Effector memory CD4-positive, alpha-beta T cell (primary cell): Measurements from ENCODE around the gene RIMKLB.

Experiments used
- DNase-seq, 3 donors: peaks; one replicate each; pipeline ENCODE4 v3.0.0-alpha.2; 2020
- H3K27ac ChIP-seq: 2 replicates; pipeline ENCODE4 v1.7.0; 2013; ENCODE audit warnings: mild to moderate bottlenecking, low read length, moderate library complexity; ENCODE audit not compliant: insufficient read depth, poor library complexity, severe bottlenecking
- H3K27me3 ChIP-seq: replicated peaks from 2 replicates; pipeline ENCODE4 v1.7.0; 2013; ENCODE audit warnings: mild to moderate bottlenecking, low read length; ENCODE audit not compliant: insufficient read depth, control insufficient read depth, poor library complexity, severe bottlenecking
- H3K36me3 ChIP-seq: 2 replicates; pipeline ENCODE4 v1.7.0; 2013; ENCODE audit warnings: mild to moderate bottlenecking, low read length, moderate library complexity; ENCODE audit not compliant: control insufficient read depth, insufficient read depth
- H3K4me1 ChIP-seq: 2 replicates; pipeline ENCODE4 v1.7.0; 2013; ENCODE audit warnings: low read length, mild to moderate bottlenecking; ENCODE audit not compliant: control insufficient read depth, insufficient read depth, poor library complexity, severe bottlenecking
- H3K4me3 ChIP-seq: 2 replicates; pipeline ENCODE4 v1.7.0; 2013; ENCODE audit warnings: low read length, low read depth, mild to moderate bottlenecking; ENCODE audit not compliant: insufficient read depth, poor library complexity, severe bottlenecking
- H3K9me3 ChIP-seq: 2 replicates; pipeline ENCODE4 v1.7.0; 2013; ENCODE audit warnings: mild to moderate bottlenecking, low read length, moderate library complexity; ENCODE audit not compliant: control insufficient read depth

The RIMKLB gene

DNA sequence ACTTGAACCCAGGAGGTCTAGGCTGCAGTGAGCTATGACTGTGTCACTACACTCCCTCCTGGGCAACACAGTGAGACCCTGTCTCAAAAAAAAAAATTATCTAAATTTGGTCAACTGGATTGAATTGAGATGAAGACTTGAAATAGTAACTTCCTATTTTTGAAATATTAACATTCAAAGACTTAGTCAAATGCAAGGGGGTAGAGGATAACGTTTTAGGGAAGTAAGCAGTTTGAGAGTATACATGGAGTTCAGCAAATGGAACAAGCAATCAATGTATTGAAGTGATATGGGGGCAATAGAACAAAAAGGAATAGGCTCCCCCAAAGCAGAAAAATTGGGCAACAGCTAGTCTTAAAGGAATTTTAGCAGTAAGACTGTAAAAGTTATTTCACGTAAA is 30.5 kb upstream of the RIMKLB start:
- Histone ChIP-seq H3K4me1 (no peaks in the 10 kb centered on the region), H3K9me3 (no peaks in the 10 kb centered on the region), H3K27me3 (no peaks in the 10 kb centered on the region), H3K4me3 (no peak overlapping the region), H3K27ac (no peak overlapping the region), H3K36me3 (no peaks in the 10 kb centered on the region)
- DNase-seq = no peak

DNA sequence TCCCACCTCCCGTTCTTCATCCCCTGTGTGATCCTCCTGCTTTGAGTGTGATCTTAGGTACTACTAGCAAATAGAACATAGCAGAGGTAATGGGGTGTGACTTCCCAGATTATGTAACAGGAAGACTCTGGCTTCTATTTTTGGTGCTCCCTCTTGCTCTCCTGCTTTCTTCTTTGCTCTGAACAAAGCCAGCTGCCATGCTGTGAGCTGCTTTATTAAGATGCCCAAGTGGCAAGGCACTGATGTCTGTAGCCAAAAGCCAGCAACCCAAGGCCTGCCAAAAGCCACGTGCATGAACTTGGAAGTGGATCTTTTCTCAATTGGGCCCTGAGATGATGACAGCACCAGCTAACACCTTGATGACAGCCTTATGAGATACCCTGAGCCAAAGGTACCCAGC is 29.4 kb upstream of the RIMKLB start:
- no peaks in the 10 kb centered on the region for H3K36me3 ChIP-seq
- no peak overlapping the region for H3K27ac ChIP-seq
- H3K9me3 ChIP-seq = no peaks in the 10 kb centered on the region

DNA sequence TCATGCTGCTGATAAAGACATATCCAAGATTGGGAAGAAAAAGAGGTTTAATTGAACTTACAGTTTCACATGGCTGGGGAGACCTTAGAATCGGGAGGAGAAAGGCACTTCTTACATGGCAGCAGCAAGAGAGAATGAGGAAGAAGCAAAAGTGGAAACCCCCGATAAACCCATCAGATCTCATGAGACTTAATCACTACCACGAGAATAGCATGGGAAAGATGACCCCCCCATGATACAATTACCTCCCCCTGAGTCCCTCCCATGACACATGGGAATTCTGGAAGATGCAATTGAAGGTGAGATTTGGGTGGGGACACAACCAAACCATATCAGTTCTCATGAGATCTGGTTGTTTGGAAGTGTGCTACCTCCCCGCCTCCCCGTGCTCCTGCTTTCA is 25.4 kb upstream of the RIMKLB start:
- Histone ChIP-seq H3K27ac (no peak overlapping the region), H3K9me3 (no peaks in the 10 kb centered on the region), H3K36me3 (no peaks in the 10 kb centered on the region), H3K4me1 (no peaks in the 10 kb centered on the region), H3K27me3 (no peaks in the 10 kb centered on the region), H3K4me3 (no peak overlapping the region)
- DNase-seq = no peak

More for the DNA sequence above, 29.4 kb upstream of the RIMKLB start:
- no peak overlapping the region for H3K4me3 ChIP-seq
- no peaks in the 10 kb centered on the region for H3K4me1 ChIP-seq
- no peaks in the 10 kb centered on the region for H3K27me3 ChIP-seq
- DNase-seq = no peak

DNA sequence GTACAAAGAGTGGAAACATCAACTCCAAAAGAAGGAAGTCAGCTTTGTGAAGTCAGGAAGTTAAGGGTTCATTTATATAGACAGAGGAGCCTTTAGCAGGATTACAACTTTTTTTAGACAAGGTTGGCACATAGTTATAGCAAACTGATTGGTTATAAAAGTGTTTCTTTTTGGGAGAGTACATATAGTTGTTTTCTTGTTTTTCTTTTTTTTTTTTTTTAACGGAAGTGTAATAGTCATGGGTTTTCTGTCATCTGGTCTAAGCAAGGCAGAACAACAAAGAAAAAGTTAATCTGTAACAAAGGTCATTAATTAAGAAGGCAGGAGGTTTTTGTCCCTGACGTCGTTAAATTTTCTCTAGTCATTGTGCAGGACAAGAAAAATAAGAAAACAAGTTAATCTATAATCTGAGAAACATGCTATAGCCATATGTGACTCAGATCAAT is 22.2 kb upstream of the RIMKLB start:
- Histone ChIP-seq H3K27ac (no peak overlapping the region), H3K4me1 (no peaks in the 10 kb centered on the region), H3K36me3 (no peaks in the 10 kb centered on the region), H3K4me3 (no peak overlapping the region), H3K27me3 (no peaks in the 10 kb centered on the region), H3K9me3 (no peaks in the 10 kb centered on the region)
- no peak for DNase-seq

DNA sequence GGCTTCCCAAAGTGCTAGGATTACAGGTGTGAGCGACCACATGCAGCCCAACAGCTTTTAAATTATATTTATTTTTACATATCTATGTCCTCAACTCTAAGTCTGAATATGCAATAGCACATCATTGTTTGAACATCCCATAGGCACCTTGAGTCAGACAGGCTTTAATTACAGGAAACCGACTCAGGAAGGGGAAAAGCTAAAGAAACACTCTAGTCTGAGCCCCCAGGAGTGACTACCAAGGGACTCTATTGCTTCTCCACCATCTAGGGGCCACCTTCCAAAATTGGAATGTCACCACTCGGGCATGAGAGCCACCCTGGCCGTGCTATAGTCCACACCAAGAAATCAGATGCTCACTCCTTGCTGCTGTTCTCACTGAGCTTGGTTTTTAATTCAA is 21.1 kb upstream of the RIMKLB start:
- H3K4me3 ChIP-seq = no peak overlapping the region
- no peaks in the 10 kb centered on the region for H3K27me3 ChIP-seq
- H3K4me1 ChIP-seq = no peaks in the 10 kb centered on the region
- H3K9me3 ChIP-seq = no peaks in the 10 kb centered on the region
- H3K36me3 ChIP-seq = no peaks in the 10 kb centered on the region
- no peak for DNase-seq
- no peak overlapping the region for H3K27ac ChIP-seq

DNA sequence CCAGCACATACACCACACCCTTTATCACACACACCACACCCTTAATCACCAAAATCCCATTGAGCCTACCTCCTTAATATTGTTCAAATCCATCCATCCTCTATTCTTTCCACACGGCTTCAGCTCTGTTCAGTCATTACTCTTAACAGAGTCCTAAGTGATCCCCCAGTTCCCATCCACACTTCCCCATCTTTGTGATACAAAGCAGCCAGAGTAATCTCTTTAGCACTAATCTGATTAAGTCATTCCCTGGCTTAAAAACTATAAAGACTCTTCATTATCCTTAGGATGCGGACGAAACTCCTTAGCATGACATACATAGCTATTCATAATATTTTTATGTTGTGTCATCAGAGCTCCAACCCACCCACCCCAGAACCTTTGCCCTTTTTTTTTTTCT is 20.4 kb upstream of the RIMKLB start:
- Histone ChIP-seq H3K27ac (no peak overlapping the region), H3K9me3 (no peaks in the 10 kb centered on the region), H3K4me3 (no peak overlapping the region), H3K36me3 (no peaks in the 10 kb centered on the region), H3K27me3 (no peaks in the 10 kb centered on the region), H3K4me1 (peaks cover 5% of the 10 kb centered on the region)
- DNase-seq = no peak

DNA sequence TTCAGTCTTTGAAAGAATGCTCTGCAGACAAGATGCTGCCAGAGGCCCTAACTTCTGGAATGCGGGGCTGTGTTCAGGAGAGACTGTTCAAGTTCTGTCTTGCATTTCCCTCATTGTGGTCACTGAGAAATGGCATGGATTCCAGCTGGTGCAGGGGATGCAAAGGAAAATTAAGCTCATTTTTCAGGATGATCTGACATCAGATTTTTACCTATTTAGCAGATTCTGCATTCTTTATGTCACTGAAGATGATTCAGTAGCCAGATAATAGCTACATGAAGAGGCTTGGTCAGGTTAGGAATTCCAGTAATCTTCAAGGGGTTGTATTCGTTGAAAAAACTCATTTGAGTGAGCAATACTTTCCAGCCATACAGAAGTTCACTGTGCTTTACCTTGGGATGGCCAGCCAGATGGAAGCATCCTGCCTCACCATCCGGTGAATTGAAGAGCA is 19.1 kb upstream of the RIMKLB start:
- H3K36me3 ChIP-seq = no peaks in the 10 kb centered on the region
- DNase-seq = no peak
- peaks cover 5% of the 10 kb centered on the region for H3K4me1 ChIP-seq
- no peak overlapping the region for H3K27ac ChIP-seq
- H3K27me3 ChIP-seq = no peaks in the 10 kb centered on the region
- H3K4me3 ChIP-seq = no peak overlapping the region
- no peaks in the 10 kb centered on the region for H3K9me3 ChIP-seq

DNA sequence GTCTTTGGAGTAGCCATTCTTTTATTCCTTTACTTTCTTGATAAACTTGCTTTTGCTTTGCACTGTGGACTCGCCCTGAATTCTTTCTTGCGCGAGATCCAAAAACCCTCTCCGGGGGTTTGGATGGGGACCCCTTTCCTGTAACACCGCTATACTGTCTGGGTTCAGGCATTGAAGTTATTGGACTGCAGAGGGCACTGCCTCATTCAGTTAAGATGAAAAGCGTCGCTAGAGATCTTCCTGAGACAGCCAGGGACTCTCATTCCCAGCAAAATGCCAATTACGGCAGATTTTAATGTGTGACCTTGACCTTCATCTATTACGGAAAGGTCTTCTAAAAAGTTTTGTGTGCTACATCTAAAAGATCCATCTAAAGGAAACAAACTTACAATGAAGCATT is 17.3 kb upstream of the RIMKLB start:
- H3K4me1 ChIP-seq = peaks cover 5% of the 10 kb centered on the region
- no peak overlapping the region for H3K4me3 ChIP-seq
- no peak overlapping the region for H3K27ac ChIP-seq
- no peak for DNase-seq
- H3K36me3 ChIP-seq = no peaks in the 10 kb centered on the region
- H3K9me3 ChIP-seq = no peaks in the 10 kb centered on the region
- H3K27me3 ChIP-seq = no peaks in the 10 kb centered on the region

DNA sequence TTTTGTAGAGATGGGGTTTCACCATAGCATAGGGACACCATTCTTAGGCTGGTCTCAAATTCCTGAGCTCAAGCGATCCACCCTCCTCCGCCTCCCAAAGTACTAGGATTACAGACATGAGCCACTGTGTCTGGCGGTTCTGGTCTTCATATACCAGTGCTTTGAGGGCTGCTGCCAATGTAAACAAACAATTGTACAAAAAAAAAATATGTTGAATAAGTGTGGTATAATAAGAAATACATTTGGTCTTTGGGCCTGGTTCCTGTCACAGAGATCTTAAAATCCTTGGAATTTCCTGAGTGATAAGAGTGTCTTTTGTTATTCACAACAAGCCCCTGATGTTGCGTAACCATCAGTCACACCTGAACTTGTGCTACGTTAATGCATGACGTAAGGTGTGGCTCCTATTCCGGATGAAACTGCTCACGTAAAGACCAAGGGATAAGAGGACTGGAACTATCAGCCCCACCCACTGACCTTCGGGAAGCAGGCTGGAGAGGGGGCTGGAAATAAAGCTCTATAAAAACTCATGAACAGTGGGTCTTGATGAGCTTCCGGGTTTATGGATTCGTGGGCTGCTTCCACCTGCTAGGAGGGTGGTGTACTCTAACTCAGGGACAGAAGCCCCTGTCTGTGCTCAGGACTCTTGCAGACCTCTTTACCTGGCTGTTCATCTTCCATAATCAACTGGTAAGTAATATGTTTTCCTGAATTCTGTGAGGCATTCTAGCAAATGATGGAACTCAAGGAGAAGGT is 16.5 kb upstream of the RIMKLB start:
- Histone ChIP-seq H3K27ac (no peak overlapping the region), H3K27me3 (no peaks in the 10 kb centered on the region), H3K9me3 (no peaks in the 10 kb centered on the region), H3K4me3 (no peak overlapping the region), H3K4me1 (peaks cover 5% of the 10 kb centered on the region), H3K36me3 (no peaks in the 10 kb centered on the region)
- no peak for DNase-seq

DNA sequence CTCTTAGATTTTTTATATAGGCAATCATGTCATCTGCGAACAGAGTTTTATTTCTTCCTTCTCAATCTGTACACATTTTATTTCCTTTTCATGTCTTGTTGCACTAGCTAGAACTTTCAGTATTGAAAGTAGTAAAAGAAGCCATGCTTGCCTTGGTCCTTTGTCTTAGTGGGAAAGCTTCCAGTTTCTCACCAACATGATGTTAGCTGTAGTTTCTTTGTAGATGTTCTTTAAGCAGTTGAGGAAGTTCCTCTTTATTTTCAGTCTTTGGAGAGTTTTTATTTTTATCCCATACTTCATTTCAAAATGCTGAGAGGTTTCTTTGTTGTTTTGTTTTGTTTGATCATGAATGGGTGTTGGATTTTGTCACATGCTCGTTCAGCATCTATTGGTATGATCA is 12.7 kb upstream of the RIMKLB start:
- H3K27me3 ChIP-seq = no peaks in the 10 kb centered on the region
- no peak for DNase-seq
- H3K4me1 ChIP-seq = peaks cover 10% of the 10 kb centered on the region
- H3K4me3 ChIP-seq = no peak overlapping the region
- H3K36me3 ChIP-seq = no peaks in the 10 kb centered on the region
- H3K9me3 ChIP-seq = no peaks in the 10 kb centered on the region
- no peak overlapping the region for H3K27ac ChIP-seq
